ENCODE results near the gene RAB17. TPM values are rescaled to one million over a fixed set of nuclear protein-coding genes. Genes with fewer than 3 reads are reported as not detected.

Gene RAB17
- total RNA-seq, 2 donors from 2014 or later, result 2.0 to 2.7 TPM

GRCh38 chr2:237588044-237588696, 2.4 kb downstream of the RAB17 start:
- peak; percentile 67 for DNase-seq (ENCODE audit: low spot score)
- intact Hi-C loops (cut with DNase I), result loop anchor here in 1 of 2 donors (5.0 kb wide), 1 partner anchor 159 kb away; no protein-coding TSS in a partner anchor

- peak; percentile 8 for DNase-seq (ENCODE audit: low spot score)
- intact Hi-C loops (cut with DNase I), result loop anchor here in 1 of 2 donors (5.0 kb wide), 1 partner anchor 162 kb away; no protein-coding TSS in a partner anchor
Observed at GRCh38 chr2:237585590-237586221, 4.8 kb downstream of the RAB17 start.

- DNase-seq (ENCODE audit: low spot score), result peak; percentile 73
- intact Hi-C loops (cut with DNase I), result no loop called here
Observed at GRCh38 chr2:237583385-237584295, 6.9 kb downstream of the RAB17 start.

DNA sequence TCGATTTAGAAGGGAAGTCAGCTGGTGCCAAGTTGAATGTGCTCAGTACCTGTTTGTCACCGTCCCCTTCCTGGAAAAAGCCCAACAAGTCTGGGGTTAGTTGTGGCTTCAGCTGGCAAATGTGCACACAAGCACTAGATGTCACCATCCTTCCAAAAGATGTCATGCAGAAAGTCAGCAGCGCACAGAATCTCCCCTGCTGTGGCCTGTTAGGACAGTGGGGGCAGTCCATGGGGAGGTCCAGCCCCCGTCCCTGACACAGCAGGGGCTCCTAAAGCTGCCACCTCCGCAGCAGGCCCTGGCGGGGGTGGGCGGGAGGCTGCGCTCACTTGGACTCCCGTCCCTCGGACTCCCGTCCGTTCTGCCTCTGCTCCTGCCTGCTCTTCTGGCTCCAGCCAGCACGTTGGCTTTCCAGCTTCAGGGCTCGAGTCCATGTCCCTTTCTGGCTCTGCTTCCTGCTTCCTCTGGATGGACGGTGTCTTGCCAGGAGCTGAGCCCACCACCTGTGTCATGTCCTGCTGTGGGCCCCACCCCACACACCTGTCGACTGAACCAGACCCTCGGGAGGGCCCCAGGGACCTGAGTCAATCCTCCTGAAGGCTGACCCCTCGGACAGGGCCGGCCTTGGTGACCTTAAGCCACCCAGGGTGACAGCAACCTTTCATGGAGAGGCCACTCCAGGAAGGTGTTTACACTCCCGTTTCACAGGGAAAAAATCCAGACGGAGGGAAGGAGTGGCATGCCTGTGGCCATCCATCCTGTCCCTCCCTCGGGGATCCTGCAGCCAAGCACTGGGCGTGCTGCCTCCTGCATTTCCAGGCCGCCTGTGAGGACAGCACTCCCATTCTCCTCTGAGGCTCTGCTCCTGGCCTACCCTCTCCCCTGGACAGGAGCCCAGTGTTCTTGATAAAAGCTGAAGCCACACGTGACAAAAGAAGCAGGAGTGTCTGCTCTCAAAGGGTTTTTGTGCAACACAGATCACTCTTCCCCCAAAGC, 8.5 kb downstream of the RAB17 start:
- intact Hi-C loops (cut with DNase I), result loop anchor here in 1 of 2 donors (1.0 kb wide), 1 partner anchor 45 kb away; no protein-coding TSS in a partner anchor
- no peak for DNase-seq (ENCODE audit: low spot score)

DNA sequence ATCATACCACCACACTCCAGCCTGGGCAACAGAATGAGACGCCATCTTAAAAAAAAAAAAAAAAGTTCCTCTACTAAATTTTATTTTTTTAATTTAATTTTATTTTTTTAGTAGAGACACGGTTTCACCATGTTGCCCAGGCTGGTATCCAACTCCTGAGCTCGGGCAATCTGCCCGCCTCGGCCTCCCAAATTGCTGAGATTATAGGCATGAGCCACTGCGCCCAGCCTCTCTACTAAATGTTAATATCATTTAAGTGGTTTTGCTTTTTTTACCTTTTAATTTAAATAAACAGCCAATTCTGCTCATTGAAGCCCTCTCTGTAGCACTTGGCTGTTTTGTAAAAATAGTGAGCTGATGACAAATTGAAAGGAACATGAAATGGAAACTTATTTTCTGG, 9.2 kb downstream of the RAB17 start:
- DNase-seq (ENCODE audit: low spot score), result no peak
- intact Hi-C loops (cut with DNase I), result loop anchor here in 1 of 2 donors (1.0 kb wide), 1 partner anchor 44 kb away; no protein-coding TSS in a partner anchor

- peak; percentile 42 for DNase-seq (ENCODE audit: low spot score)
- intact Hi-C loops (cut with DNase I), result loop anchor here (10.0 kb wide), 1 partner anchor 453 kb away; no protein-coding TSS in a partner anchor
Observed at GRCh38 chr2:237577956-237578870, 12.3 kb downstream of the RAB17 start.

GRCh38 chr2:237577458-237577857, 13.1 kb downstream of the RAB17 start:
- peak; percentile 62 for DNase-seq (ENCODE audit: low spot score)
- intact Hi-C loops (cut with DNase I), result loop anchor here (10.0 kb wide), 1 partner anchor 453 kb away; no protein-coding TSS in a partner anchor

GRCh38 chr2:237576974-237577373, 13.6 kb downstream of the RAB17 start:
- DNase-seq (ENCODE audit: low spot score), result peak; percentile 68
- intact Hi-C loops (cut with DNase I), result loop anchor here (10.0 kb wide), 1 partner anchor 452 kb away; no protein-coding TSS in a partner anchor

DNA sequence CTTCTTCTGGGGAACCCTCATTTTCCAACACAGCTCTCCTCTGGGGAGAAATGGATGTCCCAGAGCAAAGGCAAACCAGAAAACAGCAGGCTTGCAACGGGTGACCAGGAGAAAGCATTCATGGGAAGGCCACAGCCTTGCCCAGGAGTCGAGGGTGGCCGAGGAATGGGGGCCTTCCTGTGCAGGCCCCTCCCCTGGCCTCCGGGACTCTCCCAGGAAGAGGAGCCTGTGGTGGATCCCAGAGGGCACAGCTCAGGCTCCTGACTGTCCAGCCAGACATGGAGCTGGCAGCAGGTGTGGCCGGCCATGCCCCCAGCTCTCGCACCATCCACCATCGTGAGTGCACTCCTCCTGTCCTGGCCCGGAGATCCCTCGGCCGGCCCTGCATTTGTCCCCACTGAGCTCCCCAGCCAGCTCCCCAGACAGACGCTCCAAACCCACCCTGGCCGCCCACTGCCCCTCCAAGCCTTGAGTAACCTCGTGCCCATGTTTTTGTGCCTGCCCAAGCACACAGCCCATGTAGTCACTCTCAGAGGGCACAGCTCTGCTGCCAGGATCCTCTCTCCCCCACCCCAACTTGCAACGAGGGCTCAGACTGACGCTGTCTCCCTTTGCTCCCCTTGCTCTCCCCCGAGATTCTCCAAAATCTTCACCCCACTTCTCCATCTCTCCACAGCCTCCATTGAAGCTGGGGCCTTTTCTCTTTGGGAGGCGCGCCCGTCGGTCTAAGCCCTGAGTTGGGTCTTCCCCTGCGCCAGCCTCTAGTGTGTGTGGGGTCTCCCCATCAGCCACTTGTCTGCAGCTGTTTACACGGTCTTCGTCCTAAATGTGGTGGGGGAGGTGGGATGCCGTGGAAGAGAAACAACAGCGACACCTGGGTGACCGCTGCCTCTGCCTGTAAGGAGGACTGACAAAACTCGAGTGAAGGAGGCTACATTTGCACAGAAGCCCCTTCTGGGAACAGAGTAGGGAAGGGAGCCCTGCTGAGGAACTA, 14.4 kb downstream of the RAB17 start:
- DNase-seq (ENCODE audit: low spot score), result peak; percentile 68
- intact Hi-C loops (cut with DNase I), result loop anchor here (10.0 kb wide), 1 partner anchor 451 kb away; no protein-coding TSS in a partner anchor

GRCh38 chr2:237574894-237575868, 15.4 kb downstream of the RAB17 start:
- intact Hi-C loops (cut with DNase I), result loop anchor here (5.0 to 10.0 kb wide), 2 partner anchors 63 to 450 kb away; no protein-coding TSS in a partner anchor
- peak; percentile 81 for DNase-seq (ENCODE audit: low spot score)

DNA sequence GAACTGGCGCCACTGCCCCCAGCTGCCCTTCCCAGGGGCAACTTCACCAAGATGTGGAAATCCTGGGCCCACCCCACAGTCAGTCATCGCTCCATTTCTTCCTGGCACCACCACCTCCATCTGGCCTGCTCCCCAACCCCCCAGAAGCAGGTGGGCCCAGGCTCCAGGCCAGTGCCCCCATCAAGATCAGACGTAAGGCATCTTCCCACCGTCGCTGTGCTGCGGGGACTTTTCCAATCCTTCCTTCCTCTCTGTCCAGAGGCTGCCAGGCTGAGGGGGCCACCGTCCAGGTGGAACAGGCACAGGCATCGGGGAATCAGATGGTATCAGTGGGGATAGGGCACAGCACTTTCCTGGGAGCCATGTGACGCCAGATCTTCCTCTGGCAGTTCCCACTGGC, 16.1 kb downstream of the RAB17 start:
- peak; percentile 79 for DNase-seq (ENCODE audit: low spot score)
- intact Hi-C loops (cut with DNase I), result loop anchor here (5.0 to 10.0 kb wide), 2 partner anchors 62 to 450 kb away; no protein-coding TSS in a partner anchor

DNA sequence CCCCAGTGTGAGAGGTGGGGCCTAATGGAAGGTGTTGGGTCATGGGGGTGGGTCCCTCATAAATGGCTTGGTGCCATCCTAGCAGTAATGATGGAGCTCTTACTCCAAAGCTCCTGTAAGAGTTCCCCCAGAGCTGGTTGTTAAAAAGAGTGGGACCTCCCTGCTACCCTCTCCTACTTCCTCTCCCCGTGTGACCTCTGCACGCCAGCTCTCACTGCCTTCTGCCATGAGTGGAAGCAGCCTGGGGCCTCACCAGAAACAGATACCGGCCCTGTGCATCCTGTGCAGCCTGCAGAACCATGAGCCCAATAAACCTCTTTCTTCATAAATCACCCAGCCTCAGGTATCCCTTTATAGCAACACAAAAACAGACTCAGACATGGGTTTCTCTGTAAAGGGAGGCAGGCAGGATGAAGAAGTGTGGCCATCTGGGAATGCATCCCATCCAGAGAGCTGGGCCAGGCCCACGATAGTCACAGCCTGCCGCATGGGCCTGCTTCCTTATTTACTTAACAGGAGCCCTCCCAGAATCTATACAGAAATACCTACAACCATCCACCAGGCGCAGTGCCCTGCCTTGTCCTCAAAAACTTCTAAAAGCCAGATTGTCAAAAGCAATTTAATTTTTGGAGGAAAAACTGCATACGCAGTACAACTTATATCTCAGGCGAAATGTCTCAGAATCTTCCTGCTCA, 16.7 kb downstream of the RAB17 start:
- intact Hi-C loops (cut with DNase I), result loop anchor here (5.0 to 10.0 kb wide), 2 partner anchors 62 to 449 kb away; no protein-coding TSS in a partner anchor
- peak; percentile 58 for DNase-seq (ENCODE audit: low spot score)

DNA sequence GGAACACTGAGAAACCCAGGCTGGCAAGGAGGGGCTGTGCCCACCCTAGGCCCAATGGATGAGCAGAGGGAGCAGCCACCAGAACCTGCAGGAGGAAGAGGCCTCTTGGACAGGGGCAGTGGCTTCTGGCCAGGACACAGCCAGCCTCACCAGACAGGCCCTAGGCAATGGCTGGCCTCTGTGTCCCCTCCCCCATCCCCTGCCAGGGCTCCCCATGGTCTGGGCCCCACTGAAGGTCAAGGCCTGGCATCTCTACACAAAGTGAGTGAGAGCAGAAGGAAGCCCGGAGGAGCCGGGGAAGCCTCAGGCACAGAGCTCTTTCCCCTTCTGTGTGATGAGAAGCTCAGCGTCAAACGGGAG, 17.8 kb downstream of the RAB17 start:
- intact Hi-C loops (cut with DNase I), result loop anchor here (5.0 to 10.0 kb wide), 2 partner anchors 60 to 448 kb away; no protein-coding TSS in a partner anchor

More for the DNA sequence above, 17.8 kb downstream of the RAB17 start:
- peak; percentile 52 for DNase-seq (ENCODE audit: low spot score)
